ENCODE results near the gene SSTR1. TPM values are rescaled to one million over a fixed set of nuclear protein-coding genes. Genes with fewer than 3 reads are reported as not detected.

SSTR1 gene
- total RNA-seq, 1 donor from 2014 or later = 0.21 TPM

- H3K27me3 Mint-ChIP-seq (ENCODE audit: unreplicated experiment) = no peaks in the 10 kb centered on the region
- TF ChIP-seq CTCF (IDR thresholded peaks at IDR 0.05; ENCODE audit: unreplicated experiment) = no peak
- no peak for DNase-seq (ENCODE audit: low spot score)
- no peak overlapping the region for H3K27ac Mint-ChIP-seq (ENCODE audit: unreplicated experiment)
- no peak overlapping the region for H3K4me3 Mint-ChIP-seq (ENCODE audit: unreplicated experiment)
- H3K4me1 Mint-ChIP-seq (ENCODE audit: unreplicated experiment) = no peaks in the 10 kb centered on the region
- H3K9me3 Mint-ChIP-seq (ENCODE audit: unreplicated experiment) = no peaks in the 10 kb centered on the region
- H3K36me3 Mint-ChIP-seq (ENCODE audit: low read depth, unreplicated experiment) = no peaks in the 10 kb centered on the region
Measured at GRCh38 chr14:38226366-38226765, 18.7 kb downstream of the SSTR1 start.

GRCh38 chr14:38233218-38233617 lies 25.5 kb downstream of the SSTR1 start:
- TF ChIP-seq CTCF (IDR thresholded peaks at IDR 0.05; ENCODE audit: unreplicated experiment) = no peak
- Mint-ChIP-seq H3K27ac (ENCODE audit: unreplicated experiment) (no peak overlapping the region), H3K27me3 (ENCODE audit: unreplicated experiment) (no peaks in the 10 kb centered on the region), H3K4me1 (ENCODE audit: unreplicated experiment) (no peaks in the 10 kb centered on the region), H3K36me3 (ENCODE audit: low read depth, unreplicated experiment) (no peaks in the 10 kb centered on the region), H3K9me3 (ENCODE audit: unreplicated experiment) (no peaks in the 10 kb centered on the region), H3K4me3 (ENCODE audit: unreplicated experiment) (no peak overlapping the region)
- no peak for DNase-seq (ENCODE audit: low spot score)

GRCh38 chr14:38238332-38238731 lies 30.6 kb downstream of the SSTR1 start:
- no peak overlapping the region for H3K4me3 Mint-ChIP-seq (ENCODE audit: unreplicated experiment)
- peaks cover 3% of the 10 kb centered on the region for H3K27me3 Mint-ChIP-seq (ENCODE audit: unreplicated experiment)
- no peak overlapping the region for H3K27ac Mint-ChIP-seq (ENCODE audit: unreplicated experiment)
- no peaks in the 10 kb centered on the region for H3K36me3 Mint-ChIP-seq (ENCODE audit: low read depth, unreplicated experiment)
- no peaks in the 10 kb centered on the region for H3K9me3 Mint-ChIP-seq (ENCODE audit: unreplicated experiment)
- DNase-seq (ENCODE audit: low spot score) = no peak
- no peaks in the 10 kb centered on the region for H3K4me1 Mint-ChIP-seq (ENCODE audit: unreplicated experiment)
- TF ChIP-seq CTCF (IDR thresholded peaks at IDR 0.05; ENCODE audit: unreplicated experiment) = no peak

GRCh38 chr14:38238878-38239277 lies 31.2 kb downstream of the SSTR1 start:
- Mint-ChIP-seq H3K27ac (ENCODE audit: unreplicated experiment) (no peak overlapping the region), H3K4me3 (ENCODE audit: unreplicated experiment) (no peak overlapping the region)
- TF ChIP-seq CTCF (IDR thresholded peaks at IDR 0.05; ENCODE audit: unreplicated experiment) = no peak

GRCh38 chr14:38243696-38244240 lies 36.1 kb downstream of the SSTR1 start:
- Mint-ChIP-seq H3K27me3 (ENCODE audit: unreplicated experiment) (peaks cover 3% of the 10 kb centered on the region), H3K4me3 (ENCODE audit: unreplicated experiment) (no peak overlapping the region), H3K4me1 (ENCODE audit: unreplicated experiment) (no peaks in the 10 kb centered on the region), H3K36me3 (ENCODE audit: low read depth, unreplicated experiment) (no peaks in the 10 kb centered on the region), H3K27ac (ENCODE audit: unreplicated experiment) (no peak overlapping the region), H3K9me3 (ENCODE audit: unreplicated experiment) (no peaks in the 10 kb centered on the region)
- DNase-seq (ENCODE audit: low spot score) = no peak
- TF ChIP-seq CTCF (IDR thresholded peaks at IDR 0.05; ENCODE audit: unreplicated experiment) = no peak

More at GRCh38 chr14:38238878-38239277, 31.2 kb downstream of the SSTR1 start:
- no peak for DNase-seq (ENCODE audit: low spot score)
- H3K27me3 Mint-ChIP-seq (ENCODE audit: unreplicated experiment) = peaks cover 3% of the 10 kb centered on the region
- H3K36me3 Mint-ChIP-seq (ENCODE audit: low read depth, unreplicated experiment) = no peaks in the 10 kb centered on the region
- H3K4me1 Mint-ChIP-seq (ENCODE audit: unreplicated experiment) = no peaks in the 10 kb centered on the region
- H3K9me3 Mint-ChIP-seq (ENCODE audit: unreplicated experiment) = no peaks in the 10 kb centered on the region
